ENCODE measurements around the gene UBE4B.
A peak's percentile ranks its signal among the peaks of the same experiment; 100 is the strongest.
"Not testable (repeated sequence)": the region's sequence is repeated elsewhere in the genome, so short reads cannot be mapped to it uniquely, and the experiment has no call there.

Gene UBE4B

GRCh38 chr1:10032590-10033358 is at the start of gene UBE4B:
UBE4B (plus strand) TSS chr1:10032958; CDS start chr1:10033671, 713 bp downstream.
- peak; percentile 97 for FAIRE-seq

GRCh38 chr1:9984253-9984652 is 48.5 kb upstream of the UBE4B start:
- FAIRE-seq, result no peak

GRCh38 chr1:9985001-9985400 is 47.8 kb upstream of the UBE4B start:
- FAIRE-seq, result no peak

GRCh38 chr1:9989773-9990172 is 43.0 kb upstream of the UBE4B start:
- FAIRE-seq, result no peak

- no peak for FAIRE-seq
Observed at GRCh38 chr1:9990944-9991343, 41.8 kb upstream of the UBE4B start.

GRCh38 chr1:9992910-9993309 is 39.8 kb upstream of the UBE4B start:
- FAIRE-seq, result no peak

- FAIRE-seq, result no peak
Observed at GRCh38 chr1:9993561-9994075, 39.1 kb upstream of the UBE4B start.

- no peak for FAIRE-seq
Observed at GRCh38 chr1:9996624-9997582, 35.9 kb upstream of the UBE4B start, which contains the start of gene RBP7. RBP7 (plus strand) TSS chr1:9997228; CDS start chr1:9997259, 31 bp downstream.

- no peak for FAIRE-seq
Observed at GRCh38 chr1:10001016-10001665, 31.6 kb upstream of the UBE4B start.

- not testable (repeated sequence) for FAIRE-seq
Observed at GRCh38 chr1:10005248-10005647, 27.5 kb upstream of the UBE4B start.

GRCh38 chr1:10007169-10007568 is 25.6 kb upstream of the UBE4B start:
- no peak for FAIRE-seq

GRCh38 chr1:10014016-10014415 is 18.7 kb upstream of the UBE4B start:
- no peak for FAIRE-seq

GRCh38 chr1:10019561-10019960 is 13.2 kb upstream of the UBE4B start:
- FAIRE-seq, result no peak

GRCh38 chr1:10020086-10020485 is 12.7 kb upstream of the UBE4B start:
- FAIRE-seq, result no peak

- not testable (repeated sequence) for FAIRE-seq
Observed at GRCh38 chr1:10020678-10021077, 12.1 kb upstream of the UBE4B start.

- FAIRE-seq, result not testable (repeated sequence)
Observed at GRCh38 chr1:10021992-10022391, 10.8 kb upstream of the UBE4B start.

- FAIRE-seq, result no peak
Observed at GRCh38 chr1:10022656-10023055, 10.1 kb upstream of the UBE4B start.

GRCh38 chr1:10025354-10025753 is 7.4 kb upstream of the UBE4B start:
- no peak for FAIRE-seq

- no peak for FAIRE-seq
Observed at GRCh38 chr1:10027027-10027426, 5.7 kb upstream of the UBE4B start.

- not testable (repeated sequence) for FAIRE-seq
Observed at GRCh38 chr1:10028956-10029500, 3.7 kb upstream of the UBE4B start.

- FAIRE-seq, result peak; percentile 99
Observed at GRCh38 chr1:10031461-10031860, 1.3 kb upstream of the UBE4B start.

- FAIRE-seq, result no peak
Observed at GRCh38 chr1:10033359-10033845, 644 bp downstream of the UBE4B start.
